HG03095 (cell line): Measurements from ENCODE around the gene MCF2L2.
"Not testable (repeated sequence)": the region's sequence is repeated elsewhere in the genome, so short reads cannot be mapped to it uniquely, and the experiment has no call there.

Experiments
- ATAC-seq: cut with Tn5 transposase; IDR thresholded peaks from one replicate; pipeline ENCODE4 v1.9.1; 2021; ENCODE audit warnings: moderate library complexity; ENCODE audit not compliant: unreplicated experiment

Gene MCF2L2

GRCh38 chr3:183396662-183397391 lies 31.6 kb downstream of the MCF2L2 start:
- no peak for ATAC-seq

DNA sequence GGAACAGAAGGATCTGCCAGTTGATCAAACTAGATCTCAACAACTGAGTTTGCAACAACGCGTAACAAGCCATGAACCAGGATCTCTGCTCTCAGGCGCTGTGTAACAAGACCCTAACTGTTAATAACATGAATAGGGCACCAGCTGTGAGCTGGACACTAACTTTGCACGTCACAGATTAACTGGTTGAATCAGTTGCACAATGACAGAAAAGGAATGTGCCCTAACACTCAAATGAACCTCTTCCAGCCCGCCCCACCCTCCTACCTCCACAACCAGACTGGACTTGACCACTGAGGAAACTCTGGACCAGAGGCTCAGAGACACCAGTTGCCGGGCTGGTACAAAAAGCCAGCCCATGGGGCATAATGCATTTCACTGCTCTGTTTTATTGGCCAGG lies 34.3 kb downstream of the MCF2L2 start:
- no peak for ATAC-seq

DNA sequence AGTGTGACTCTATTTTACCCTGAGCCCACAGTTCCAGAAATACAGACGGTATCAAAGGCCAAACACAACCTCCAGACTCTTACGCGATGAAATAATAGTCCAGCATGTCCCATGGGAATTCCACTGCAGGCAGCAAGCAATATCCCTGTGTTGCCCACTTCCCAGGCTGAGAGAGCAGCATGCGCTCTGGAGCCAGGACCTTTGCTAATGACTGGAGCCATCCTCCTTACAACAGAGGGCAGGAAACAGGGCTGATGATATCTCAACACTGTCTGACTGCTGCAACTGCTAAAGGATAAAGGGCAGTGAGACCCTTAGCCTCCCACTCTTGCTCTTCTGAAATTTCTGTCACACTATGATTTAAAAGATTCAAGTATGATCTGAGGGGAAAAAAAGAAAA lies 34.8 kb downstream of the MCF2L2 start:
- ATAC-seq, result no peak

DNA sequence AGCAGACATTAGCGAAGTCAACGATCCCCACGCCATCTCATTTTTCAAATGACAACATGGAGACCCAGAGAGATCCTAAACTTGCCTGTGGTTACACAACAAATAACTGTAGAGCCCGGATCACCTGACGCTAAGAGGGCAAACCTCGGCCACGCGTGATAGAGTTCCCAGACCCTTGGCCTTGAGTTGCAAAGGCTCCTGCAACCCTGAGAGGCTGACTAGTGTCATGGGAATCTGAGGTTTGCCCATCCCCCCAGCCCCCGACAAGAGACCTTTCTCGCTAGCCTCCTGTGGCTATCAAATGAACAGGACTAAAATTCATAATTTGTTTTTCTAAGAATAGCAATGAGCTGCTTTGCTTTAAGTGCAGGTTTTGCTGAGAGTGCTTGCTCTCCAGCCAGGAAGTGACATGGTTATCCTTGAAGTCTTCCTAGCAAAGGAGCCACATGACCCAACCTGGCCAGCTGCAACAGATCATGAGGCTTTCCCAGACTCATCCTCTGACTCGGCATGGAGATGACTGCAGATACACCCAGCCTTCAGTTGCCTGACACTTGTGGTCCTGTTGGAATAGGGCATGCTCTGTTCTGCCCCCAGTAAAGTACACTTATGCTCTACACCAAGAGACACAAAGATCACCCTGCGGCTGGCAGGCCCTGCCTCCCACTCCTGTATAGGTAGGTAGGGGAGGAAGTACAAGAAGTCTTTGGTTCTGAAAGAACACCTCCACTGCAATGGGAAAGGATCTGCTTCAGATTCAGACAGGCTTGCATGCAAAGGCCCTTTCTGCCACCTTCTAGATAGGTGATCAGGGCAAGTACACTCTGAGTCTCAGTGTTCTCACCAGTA lies 36.0 kb downstream of the MCF2L2 start:
- no peak for ATAC-seq

GRCh38 chr3:183391460-183391859 lies 37.0 kb downstream of the MCF2L2 start:
- no peak for ATAC-seq

DNA sequence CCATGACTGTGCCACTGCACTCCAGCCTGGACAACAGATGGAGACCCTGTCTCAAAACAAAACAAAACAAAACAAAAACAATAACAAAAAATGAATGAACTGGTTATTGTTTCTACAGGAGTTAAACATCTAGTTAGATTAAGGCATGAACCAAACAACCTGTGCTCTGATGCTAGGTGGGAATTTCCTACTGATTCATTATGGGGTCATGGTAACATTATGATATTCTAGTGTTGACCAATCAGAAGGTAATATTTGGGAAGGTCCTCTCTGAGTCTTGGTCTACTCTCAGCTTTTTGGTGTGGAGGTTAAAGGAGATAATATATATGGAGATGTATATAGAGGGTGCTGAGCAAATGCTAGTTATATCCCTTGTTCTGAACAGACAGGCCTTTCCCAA lies 37.6 kb downstream of the MCF2L2 start:
- ATAC-seq, result no peak

GRCh38 chr3:183388213-183388895 lies 40.1 kb downstream of the MCF2L2 start:
- ATAC-seq, result no peak

GRCh38 chr3:183387797-183388196 lies 40.6 kb downstream of the MCF2L2 start:
- ATAC-seq, result no peak

GRCh38 chr3:183386651-183387050 lies 41.8 kb downstream of the MCF2L2 start:
- ATAC-seq, result no peak

GRCh38 chr3:183385698-183386613 lies 42.5 kb downstream of the MCF2L2 start:
- no peak for ATAC-seq

GRCh38 chr3:183381673-183382072 lies 46.7 kb downstream of the MCF2L2 start:
- ATAC-seq, result no peak

- no peak for ATAC-seq
Measured at GRCh38 chr3:183381179-183381578, 47.2 kb downstream of the MCF2L2 start.

- ATAC-seq, result no peak
Measured at GRCh38 chr3:183378951-183379350, 49.5 kb downstream of the MCF2L2 start.

GRCh38 chr3:183378545-183378944 lies 49.9 kb downstream of the MCF2L2 start:
- no peak for ATAC-seq

DNA sequence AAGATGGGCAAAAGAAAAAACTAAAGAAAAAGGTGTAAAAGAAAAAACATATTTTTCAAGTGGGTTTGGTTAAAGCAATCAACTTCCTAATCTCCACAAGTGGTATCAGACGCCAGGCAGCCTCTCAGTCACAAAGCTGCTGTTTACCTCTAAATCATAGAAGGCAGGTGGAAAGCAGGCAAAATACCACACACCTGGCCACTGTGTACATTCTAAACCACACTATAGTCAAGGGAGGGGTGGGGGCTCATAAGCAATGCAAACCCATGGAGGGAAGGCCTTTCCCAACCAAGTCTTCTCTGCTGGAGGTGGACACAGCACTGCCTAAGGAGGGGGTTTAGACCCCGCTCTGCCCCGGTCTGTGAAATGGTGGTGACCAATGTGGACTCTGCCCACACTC lies 50.4 kb downstream of the MCF2L2 start:
- no peak for ATAC-seq

GRCh38 chr3:183377307-183377959 lies 51.0 kb downstream of the MCF2L2 start:
- no peak for ATAC-seq

GRCh38 chr3:183375787-183376186 lies 52.6 kb downstream of the MCF2L2 start:
- no peak for ATAC-seq

- no peak for ATAC-seq
Measured at GRCh38 chr3:183375337-183375736, 53.1 kb downstream of the MCF2L2 start.

DNA sequence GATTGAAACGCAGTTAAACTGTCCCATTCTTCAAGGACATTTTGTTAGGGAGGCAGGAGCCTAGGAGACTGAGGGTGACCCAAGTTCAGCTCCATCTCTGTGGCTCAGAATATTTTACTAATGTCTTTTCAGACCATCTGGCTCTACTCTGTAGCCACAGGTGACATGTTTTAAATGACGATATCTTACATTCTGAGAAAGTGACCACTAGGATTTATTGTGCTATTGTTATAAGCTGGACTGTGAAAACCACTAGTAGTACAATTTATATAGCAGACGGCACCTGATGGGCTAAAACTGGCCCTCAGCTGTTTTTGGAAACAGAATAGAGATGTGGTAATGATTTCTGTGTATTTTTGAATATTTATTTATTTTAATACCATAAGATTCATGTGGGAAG lies 55.5 kb downstream of the MCF2L2 start:
- no peak for ATAC-seq

DNA sequence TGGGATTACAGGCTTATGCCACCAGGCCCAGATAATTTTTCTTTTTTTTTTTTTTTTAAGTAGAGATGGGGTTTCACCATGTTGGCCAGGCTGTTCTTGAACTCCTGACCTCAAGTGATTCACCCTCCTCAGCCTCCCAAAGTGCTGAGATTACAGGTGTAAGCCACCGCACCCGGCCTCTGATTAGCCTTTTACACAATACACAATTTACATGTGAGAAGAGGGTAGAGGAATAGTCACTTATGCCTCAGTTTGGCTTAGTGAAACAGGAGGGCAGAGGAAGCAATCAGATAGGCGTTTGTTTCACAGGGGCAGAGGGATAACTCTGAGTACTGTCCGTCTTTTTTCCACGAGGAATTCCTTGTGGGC lies 56.8 kb downstream of the MCF2L2 start:
- ATAC-seq, result not testable (repeated sequence)
